Activated T-cell treated with anti-CD3 and anti-CD28 coated beads for 48 hours (primary cell): Measurements from ENCODE around the gene HDAC4.

ENCODE experiments used
- DNase-seq: peaks from one replicate; pipeline ENCODE4 v3.0.0-alpha.2; 2020; ENCODE audit warnings: low read depth

The HDAC4 gene

GRCh38 chr2:239383759-239384156, 17.1 kb downstream of the HDAC4 start:
- DNase-seq: no peak

DNA sequence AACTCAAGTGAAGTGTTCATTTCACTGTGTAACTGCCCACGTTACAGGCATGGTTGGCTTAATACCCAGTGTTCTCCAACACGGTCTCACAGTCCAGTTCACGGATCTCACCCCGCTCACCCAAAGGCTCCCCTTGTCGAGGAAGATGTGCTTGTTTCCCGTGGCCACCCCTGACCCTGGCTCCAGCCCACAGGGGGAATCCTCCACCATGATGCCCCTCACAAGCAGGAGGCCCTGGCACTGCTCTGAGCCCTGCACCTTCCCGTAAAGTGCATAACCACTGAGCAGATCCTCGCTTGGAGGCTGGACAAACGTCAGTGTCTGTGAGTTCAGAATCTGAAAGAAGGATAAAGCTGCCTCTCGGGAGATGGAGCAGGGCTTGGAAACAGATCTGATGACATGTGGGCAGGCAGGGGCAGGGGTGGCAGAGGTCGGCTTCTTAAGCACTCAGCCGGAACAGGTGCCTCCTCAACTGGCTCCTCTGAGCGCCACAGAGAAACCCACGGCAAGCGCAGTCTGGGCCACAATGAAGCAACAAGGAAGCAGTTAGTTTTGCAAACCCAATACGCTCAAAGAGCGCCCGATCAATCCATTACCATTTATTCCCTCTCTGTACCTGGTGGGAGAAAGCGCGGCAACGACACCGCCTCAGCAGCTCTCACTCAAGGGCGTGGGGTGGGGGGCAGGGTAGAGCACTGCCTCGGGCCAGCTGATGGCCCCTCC, 17.6 kb downstream of the HDAC4 start:
- no peak for DNase-seq

GRCh38 chr2:239382384-239382880, 18.4 kb downstream of the HDAC4 start:
- no peak for DNase-seq

DNA sequence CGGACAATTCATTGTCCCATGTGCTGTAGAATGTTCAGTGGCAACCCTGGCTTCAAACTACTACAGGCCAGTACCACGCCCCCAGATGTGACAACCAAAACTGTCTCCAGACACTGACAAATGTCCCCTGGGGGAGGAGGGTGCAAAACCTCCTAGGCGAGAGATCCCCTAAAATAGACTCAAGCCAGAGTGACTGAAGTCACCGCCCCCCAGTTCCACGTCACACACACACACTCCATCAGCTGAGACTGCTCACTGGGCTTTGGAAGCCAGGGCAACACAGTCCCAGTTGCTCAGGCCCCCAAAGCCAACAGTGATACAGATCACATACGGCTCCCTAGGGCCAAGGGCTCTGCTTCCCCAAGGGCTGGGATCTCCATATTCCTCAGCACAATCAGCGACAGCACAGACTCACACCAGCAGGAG, 19.1 kb downstream of the HDAC4 start:
- DNase-seq: peak; percentile 35

- DNase-seq: peak; percentile 56
Observed at GRCh38 chr2:239380831-239381708, 19.8 kb downstream of the HDAC4 start.

DNA sequence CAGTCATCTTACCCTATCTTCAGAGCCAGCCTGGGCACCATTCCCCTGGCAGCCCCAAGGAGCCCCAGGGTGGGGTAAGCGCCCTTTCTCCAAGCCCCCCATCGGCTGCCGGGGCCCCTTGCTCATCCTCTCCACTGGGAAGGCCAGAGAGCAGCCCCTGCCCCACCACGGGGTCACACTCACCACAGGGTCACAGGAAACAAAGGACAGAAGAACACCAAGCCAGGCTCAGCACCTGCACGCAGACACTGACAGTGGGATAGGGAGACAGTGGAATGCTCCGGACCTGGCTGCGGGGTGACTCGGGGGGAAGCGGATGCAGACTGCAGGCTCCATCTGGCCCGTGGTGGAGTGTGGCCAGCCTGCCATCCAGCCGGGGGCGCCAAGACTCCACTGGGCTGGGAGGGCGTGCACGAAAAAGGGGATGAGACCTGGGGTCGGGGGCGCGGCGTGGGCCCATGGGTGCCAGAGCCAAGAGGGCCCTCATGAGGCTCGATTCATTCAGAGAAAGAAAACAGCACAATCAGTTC, 21.1 kb downstream of the HDAC4 start:
- DNase-seq: no peak

GRCh38 chr2:239378918-239379640, 21.7 kb downstream of the HDAC4 start:
- DNase-seq: no peak

DNA sequence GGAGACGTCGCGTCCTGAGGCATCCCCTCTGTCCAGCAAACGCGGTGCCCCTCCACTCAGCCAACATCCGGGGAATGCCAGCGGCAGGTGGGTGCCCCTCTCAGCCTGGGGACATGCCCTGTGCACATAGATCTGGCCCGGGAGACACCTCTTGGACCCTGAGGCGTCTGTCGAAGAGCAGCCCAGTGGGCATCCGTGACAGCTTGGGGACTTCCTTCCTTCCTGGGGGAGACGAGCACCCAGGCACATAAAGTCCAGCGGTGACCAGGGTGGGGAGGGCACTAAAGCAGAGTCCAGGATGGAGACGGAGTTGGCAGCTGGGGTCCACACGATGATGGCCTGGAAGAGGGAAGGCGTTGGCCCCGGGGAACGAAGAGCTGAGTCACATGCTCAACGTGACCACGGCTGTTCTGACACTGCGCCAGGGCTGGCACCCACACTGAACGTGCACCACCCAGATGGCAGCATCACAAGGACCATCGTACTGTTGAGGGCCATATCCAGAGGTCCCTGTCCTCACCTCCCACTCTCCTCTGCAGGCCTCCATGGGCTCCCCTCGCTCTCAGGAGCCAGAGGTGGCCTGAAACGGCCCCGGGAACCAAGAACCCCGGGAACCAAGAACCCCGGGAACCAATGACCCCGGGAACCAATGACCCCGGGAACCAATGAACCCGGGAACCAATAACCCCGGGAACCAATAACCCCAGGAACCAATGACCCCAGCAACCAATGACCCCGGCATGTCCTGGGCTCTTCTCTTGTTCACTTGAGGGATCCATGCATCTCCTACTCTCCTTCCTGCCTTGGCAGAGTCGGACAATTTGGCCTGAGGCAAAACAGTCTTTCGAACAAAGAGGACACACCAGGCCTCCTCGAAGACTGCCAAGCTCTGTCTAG, 22.6 kb downstream of the HDAC4 start:
- no peak for DNase-seq

GRCh38 chr2:239377591-239377990, 23.2 kb downstream of the HDAC4 start:
- no peak for DNase-seq

- DNase-seq: no peak
Observed at GRCh38 chr2:239376942-239377531, 23.8 kb downstream of the HDAC4 start.

DNA sequence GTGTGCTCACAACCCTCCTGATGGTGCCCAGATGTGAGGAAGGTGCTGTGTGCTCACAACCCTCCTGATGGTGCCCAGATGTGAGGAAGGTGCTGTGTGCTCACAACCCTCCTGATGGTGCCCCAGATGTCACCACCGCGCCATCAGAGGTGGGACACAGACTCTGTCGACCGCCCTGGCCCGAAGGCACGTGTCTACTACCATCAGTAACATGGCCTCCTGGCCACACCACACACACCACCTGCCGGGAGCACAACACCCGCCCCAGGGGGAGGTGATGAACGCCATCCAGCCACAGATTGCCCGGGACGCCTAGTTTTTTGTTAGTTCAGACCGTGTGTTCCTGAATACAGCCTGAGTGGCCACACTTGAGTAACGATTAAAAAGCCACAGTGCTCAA, 24.5 kb downstream of the HDAC4 start:
- no peak for DNase-seq

DNA sequence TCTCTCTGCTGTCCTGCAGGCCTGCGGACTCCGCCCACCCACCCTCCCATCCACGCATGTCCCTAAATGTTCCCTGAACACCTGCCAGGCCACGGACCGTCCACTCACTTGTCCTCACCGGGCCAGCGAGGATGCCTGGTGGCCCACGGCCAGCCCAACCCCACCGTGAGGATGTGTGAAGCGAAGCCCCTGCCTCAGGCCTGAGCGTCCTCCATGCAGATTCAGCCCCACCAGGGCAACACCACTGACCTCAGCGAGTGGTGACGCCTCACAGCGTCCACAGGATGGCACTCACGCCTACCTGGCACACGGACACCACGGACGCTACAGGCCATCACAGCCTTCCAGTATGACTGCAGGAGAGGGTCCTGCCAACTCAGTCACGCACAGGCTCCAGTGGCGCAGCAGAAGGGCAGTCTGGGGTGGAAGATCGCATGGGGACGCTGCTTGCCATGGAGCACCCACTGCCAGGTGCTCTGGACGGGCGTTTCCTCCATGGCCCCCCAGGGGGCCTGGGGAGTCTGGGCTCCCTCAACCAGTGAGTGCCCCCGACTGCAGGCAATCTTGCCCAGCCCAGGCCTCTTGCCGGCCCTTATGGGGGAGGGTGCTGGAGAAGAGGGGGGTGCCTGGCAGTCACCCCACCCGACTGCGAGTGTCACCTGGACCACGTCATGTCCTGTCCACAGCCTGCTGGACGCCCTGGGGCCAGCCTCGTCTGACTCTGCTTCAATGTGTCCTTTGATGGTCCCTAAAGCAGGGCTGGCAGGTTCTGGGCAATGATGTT, 25.4 kb downstream of the HDAC4 start:
- no peak for DNase-seq

GRCh38 chr2:239374896-239375277, 25.9 kb downstream of the HDAC4 start:
- DNase-seq: no peak

- DNase-seq: no peak
Observed at GRCh38 chr2:239372835-239373234, 28.0 kb downstream of the HDAC4 start.

GRCh38 chr2:239371726-239372686, 28.8 kb downstream of the HDAC4 start:
- no peak for DNase-seq

- DNase-seq: no peak
Observed at GRCh38 chr2:239370876-239371725, 29.7 kb downstream of the HDAC4 start.

DNA sequence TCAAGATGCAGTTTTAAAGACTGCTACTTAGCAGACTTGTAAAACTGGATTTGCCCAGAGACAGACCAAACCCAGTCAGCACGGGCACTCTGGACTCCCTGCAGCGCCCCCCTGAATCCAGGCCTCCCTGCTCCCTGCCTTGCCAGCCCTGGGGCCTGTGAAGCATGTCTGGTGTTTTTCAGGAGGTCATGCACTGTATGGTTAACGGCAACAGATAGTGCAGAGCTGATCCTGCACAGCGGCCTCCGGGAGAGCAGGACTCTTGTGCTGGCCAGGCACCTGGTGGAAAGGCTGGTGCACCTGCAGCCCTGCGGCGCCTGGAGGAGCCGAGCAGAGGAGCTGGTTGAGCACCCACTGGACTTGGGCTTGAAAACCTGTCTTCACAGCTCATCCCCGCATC, 30.4 kb downstream of the HDAC4 start:
- DNase-seq: no peak

GRCh38 chr2:239369631-239370161, 31.1 kb downstream of the HDAC4 start:
- peak; percentile 65 for DNase-seq
